ENCODE data around the gene OR2B6.

- TF ChIP-seq CTCF (IDR thresholded peaks at IDR 0.05), result no peak
- TF ChIP-seq REST (IDR thresholded peaks at IDR 0.05; ENCODE audit: insufficient read depth in 1 of 2, low read depth in 2 of 2, low read length in 1 of 2), result no peak
- TF ChIP-seq POLR2AphosphoS5 (IDR thresholded peaks at IDR 0.05; ENCODE audit: low read depth, low read length), result no peak
- no peak for TF ChIP-seq SIN3A (IDR thresholded peaks at IDR 0.05; ENCODE audit: borderline replicate concordance, insufficient read depth, low read depth, low read length)
- TF ChIP-seq TCF7L2 (IDR thresholded peaks at IDR 0.05; ENCODE audit: low read depth, low read length), result no peak
Measured at GRCh38 chr6:28001751-28002150, 44.7 kb downstream of the OR2B6 start.

Data from Panc1 (cell line).